ENCODE results near the gene PAK6.

The PAK6 gene

GRCh38 chr15:40248006-40248783, 9.3 kb downstream of the PAK6 start:
- H3K27me3 ChIP-seq (ENCODE audit: control insufficient read depth, insufficient read depth, low read length, poor library complexity, severe bottlenecking) = peaks cover 33% of the 10 kb centered on the region
- 93 to 95% methylated on average over 17 of the region's 17 CpGs for WGBS, 2 experiments
- peaks cover 4% of the 10 kb centered on the region for H3K4me1 ChIP-seq (ENCODE audit: control insufficient read depth, insufficient read depth, low read length)
- no peaks in the 10 kb centered on the region for H3K36me3 ChIP-seq (ENCODE audit: control insufficient read depth, insufficient read depth, low read length)
- H3K27ac ChIP-seq (ENCODE audit: insufficient read depth, low read depth, low read length, poor library complexity, severe bottlenecking) = no peak overlapping the region
- no peak overlapping the region for H3K4me3 ChIP-seq (ENCODE audit: insufficient read depth, low read depth, low read length)
- no peaks in the 10 kb centered on the region for H3K9me3 ChIP-seq (ENCODE audit: control insufficient read depth, low read length)

GRCh38 chr15:40249477-40250303, 10.8 kb downstream of the PAK6 start:
- H3K4me3 ChIP-seq (ENCODE audit: insufficient read depth, low read depth, low read length) = no peak overlapping the region
- H3K27me3 ChIP-seq (ENCODE audit: control insufficient read depth, insufficient read depth, low read length, poor library complexity, severe bottlenecking) = peaks cover 48% of the 10 kb centered on the region
- WGBS, 2 experiments = 91 to 95% methylated on average over 11 of the region's 11 CpGs
- H3K27ac ChIP-seq (ENCODE audit: insufficient read depth, low read depth, low read length, poor library complexity, severe bottlenecking) = no peak overlapping the region
- no peaks in the 10 kb centered on the region for H3K36me3 ChIP-seq (ENCODE audit: control insufficient read depth, insufficient read depth, low read length)
- H3K9me3 ChIP-seq (ENCODE audit: control insufficient read depth, low read length) = no peaks in the 10 kb centered on the region
- H3K4me1 ChIP-seq (ENCODE audit: control insufficient read depth, insufficient read depth, low read length) = peaks cover 4% of the 10 kb centered on the region

GRCh38 chr15:40250304-40250656, 11.4 kb downstream of the PAK6 start:
- Histone ChIP-seq H3K4me3 (ENCODE audit: insufficient read depth, low read depth, low read length) (no peak overlapping the region), H3K4me1 (ENCODE audit: control insufficient read depth, insufficient read depth, low read length) (peaks cover 4% of the 10 kb centered on the region), H3K9me3 (ENCODE audit: control insufficient read depth, low read length) (no peaks in the 10 kb centered on the region), H3K27me3 (ENCODE audit: control insufficient read depth, insufficient read depth, low read length, poor library complexity, severe bottlenecking) (peaks cover 52% of the 10 kb centered on the region), H3K27ac (ENCODE audit: insufficient read depth, low read depth, low read length, poor library complexity, severe bottlenecking) (no peak overlapping the region), H3K36me3 (ENCODE audit: control insufficient read depth, insufficient read depth, low read length) (no peaks in the 10 kb centered on the region)
- WGBS, 2 experiments = 94 to 95% methylated on average over 7 to 8 of the region's 8 CpGs

GRCh38 chr15:40250771-40251483, 12.1 kb downstream of the PAK6 start:
- peaks cover 4% of the 10 kb centered on the region for H3K4me1 ChIP-seq (ENCODE audit: control insufficient read depth, insufficient read depth, low read length)
- no peaks in the 10 kb centered on the region for H3K36me3 ChIP-seq (ENCODE audit: control insufficient read depth, insufficient read depth, low read length)
- peaks cover 52% of the 10 kb centered on the region for H3K27me3 ChIP-seq (ENCODE audit: control insufficient read depth, insufficient read depth, low read length, poor library complexity, severe bottlenecking)
- no peak overlapping the region for H3K27ac ChIP-seq (ENCODE audit: insufficient read depth, low read depth, low read length, poor library complexity, severe bottlenecking)
- 86 to 87% methylated on average over 12 to 13 of the region's 13 CpGs for WGBS, 2 experiments
- no peaks in the 10 kb centered on the region for H3K9me3 ChIP-seq (ENCODE audit: control insufficient read depth, low read length)
- H3K4me3 ChIP-seq (ENCODE audit: insufficient read depth, low read depth, low read length) = no peak overlapping the region

- 92 to 94% methylated on average over 10 of the region's 10 CpGs for whole genome bisulfite sequencing, 2 experiments
- H3K27ac ChIP-seq (ENCODE audit: insufficient read depth, low read depth, low read length, poor library complexity, severe bottlenecking) = no peak overlapping the region
- no peak overlapping the region for H3K4me3 ChIP-seq (ENCODE audit: insufficient read depth, low read depth, low read length)
- peaks cover 52% of the 10 kb centered on the region for H3K27me3 ChIP-seq (ENCODE audit: control insufficient read depth, insufficient read depth, low read length, poor library complexity, severe bottlenecking)
- H3K36me3 ChIP-seq (ENCODE audit: control insufficient read depth, insufficient read depth, low read length) = no peaks in the 10 kb centered on the region
- H3K9me3 ChIP-seq (ENCODE audit: control insufficient read depth, low read length) = no peaks in the 10 kb centered on the region
- H3K4me1 ChIP-seq (ENCODE audit: control insufficient read depth, insufficient read depth, low read length) = peaks cover 4% of the 10 kb centered on the region
Observed at GRCh38 chr15:40251486-40252140, 12.8 kb downstream of the PAK6 start.

- H3K36me3 ChIP-seq (ENCODE audit: control insufficient read depth, insufficient read depth, low read length) = no peaks in the 10 kb centered on the region
- no peak overlapping the region for H3K27ac ChIP-seq (ENCODE audit: insufficient read depth, low read depth, low read length, poor library complexity, severe bottlenecking)
- H3K9me3 ChIP-seq (ENCODE audit: control insufficient read depth, low read length) = no peaks in the 10 kb centered on the region
- H3K4me3 ChIP-seq (ENCODE audit: insufficient read depth, low read depth, low read length) = peak overlapping the region; percentile 45
- H3K4me1 ChIP-seq (ENCODE audit: control insufficient read depth, insufficient read depth, low read length) = peaks cover 4% of the 10 kb centered on the region
- peaks cover 52% of the 10 kb centered on the region for H3K27me3 ChIP-seq (ENCODE audit: control insufficient read depth, insufficient read depth, low read length, poor library complexity, severe bottlenecking)
- 56 to 57% methylated on average over 27 of the region's 27 CpGs for WGBS, 2 experiments
Observed at GRCh38 chr15:40252141-40252437, 13.2 kb downstream of the PAK6 start.

GRCh38 chr15:40252438-40253166, 13.7 kb downstream of the PAK6 start:
- 3% methylated on average over 82 of the region's 82 CpGs for WGBS, 2 experiments
- H3K9me3 ChIP-seq (ENCODE audit: control insufficient read depth, low read length) = no peaks in the 10 kb centered on the region
- H3K36me3 ChIP-seq (ENCODE audit: control insufficient read depth, insufficient read depth, low read length) = no peaks in the 10 kb centered on the region
- peak overlapping the region; percentile 45 for H3K4me3 ChIP-seq (ENCODE audit: insufficient read depth, low read depth, low read length)
- H3K27ac ChIP-seq (ENCODE audit: insufficient read depth, low read depth, low read length, poor library complexity, severe bottlenecking) = no peak overlapping the region
- H3K27me3 ChIP-seq (ENCODE audit: control insufficient read depth, insufficient read depth, low read length, poor library complexity, severe bottlenecking) = peaks cover 52% of the 10 kb centered on the region
- peaks cover 4% of the 10 kb centered on the region for H3K4me1 ChIP-seq (ENCODE audit: control insufficient read depth, insufficient read depth, low read length)

- H3K27me3 ChIP-seq (ENCODE audit: control insufficient read depth, insufficient read depth, low read length, poor library complexity, severe bottlenecking) = peaks cover 52% of the 10 kb centered on the region
Observed at GRCh38 chr15:40253167-40253790, 14.4 kb downstream of the PAK6 start.

GRCh38 chr15:40254452-40254851, 15.6 kb downstream of the PAK6 start:
- Histone ChIP-seq H3K36me3 (ENCODE audit: control insufficient read depth, insufficient read depth, low read length) (no peaks in the 10 kb centered on the region), H3K27me3 (ENCODE audit: control insufficient read depth, insufficient read depth, low read length, poor library complexity, severe bottlenecking) (peaks cover 52% of the 10 kb centered on the region), H3K9me3 (ENCODE audit: control insufficient read depth, low read length) (no peaks in the 10 kb centered on the region), H3K4me3 (ENCODE audit: insufficient read depth, low read depth, low read length) (no peak overlapping the region), H3K27ac (ENCODE audit: insufficient read depth, low read depth, low read length, poor library complexity, severe bottlenecking) (no peak overlapping the region), H3K4me1 (ENCODE audit: control insufficient read depth, insufficient read depth, low read length) (peaks cover 10% of the 10 kb centered on the region)
- 92 to 95% methylated on average over 3 of the region's 3 CpGs for WGBS, 2 experiments

More at GRCh38 chr15:40253167-40253790, 14.4 kb downstream of the PAK6 start:
- Histone ChIP-seq H3K9me3 (ENCODE audit: control insufficient read depth, low read length) (no peaks in the 10 kb centered on the region), H3K4me3 (ENCODE audit: insufficient read depth, low read depth, low read length) (peak overlapping the region; percentile 45), H3K4me1 (ENCODE audit: control insufficient read depth, insufficient read depth, low read length) (peaks cover 4% of the 10 kb centered on the region), H3K36me3 (ENCODE audit: control insufficient read depth, insufficient read depth, low read length) (no peaks in the 10 kb centered on the region), H3K27ac (ENCODE audit: insufficient read depth, low read depth, low read length, poor library complexity, severe bottlenecking) (no peak overlapping the region)
- 64 to 65% methylated on average over 28 of the region's 28 CpGs for WGBS, 2 experiments
